HCT116 (cell line): ENCODE measurements around the gene EEF1A2. TPM values are rescaled to one million over a fixed set of nuclear protein-coding genes. Genes with fewer than 3 reads are reported as not detected.

ENCODE experiments used
- ATAC-seq: fragments of 200-7000 bp; cut with Tn5 transposase; 2 replicates; pipeline ENCODE4 v1.9.1; 2020; ENCODE audit warnings: mild to moderate bottlenecking, moderate library complexity
- BruUV-seq: library from RNA; stranded (reverse); fragments of 400-500 nt; replicated peaks from 2 replicates; lab custom pipeline; 2021; lab: Mats Ljungman, UMichigan
- CTCF ChIA-PET: fragments of 300-600 bp; sonication (Branson Sonifier 250); formaldehyde crosslinking; loops from one replicate; lab custom pipeline; 2021; ENCODE audit warnings: antibody characterized with exemption; lab: Charles Lee
- POLR2A ChIA-PET: fragments of 300-600, 350-600 bp; sonication (Branson Sonifier 250); formaldehyde crosslinking; loops from one replicate; lab custom pipeline; 2021; ENCODE audit warnings: antibody characterized with exemption; lab: Charles Lee
- RAD21 ChIA-PET, 2 experiments: fragments of 300-600 bp; sonication (Branson Sonifier 250); formaldehyde crosslinking; loops; one replicate each; lab custom pipeline; 2023; ENCODE audit warnings: low total read pairs in 2 of 2; ENCODE audit not compliant: uncharacterized antibody in 2 of 2, unreplicated experiment in 2 of 2, low non-redundant PET in 1 of 2; lab: Charles Lee
- DNase-seq: peaks from one replicate; pipeline ENCODE4 v3.0.0-alpha.2; 2010; ENCODE audit warnings: low read depth, low spot score
- H2AFZ ChIP-seq: fragments of 200-600 bp; shearing (Covaris generic), sonication (generic); 2 replicates; pipeline ENCODE4 v1.6.1; 2017; ENCODE audit warnings: low read depth, mixed run types, mixed read lengths, antibody characterized with exemption, low read length; ENCODE audit not compliant: poor library complexity, severe bottlenecking
- H3K27ac ChIP-seq: 2 replicates; pipeline ENCODE4 v1.5.1; 2012; ENCODE audit warnings: low read depth, low read length
- H3K27me3 ChIP-seq: fragments of 200-600 bp; sonication (generic); 2 replicates; pipeline ENCODE4 v1.6.1; 2016; ENCODE audit warnings: mixed run types, low read length, mixed read lengths; ENCODE audit not compliant: insufficient read depth
- H3K36me3 ChIP-seq, 2 experiments: fragments of 200-500 bp in 1 of 2; fragments of 200-600 bp in 1 of 2; sonication (Bioruptor generic) in 1 of 2; sonication (generic) in 1 of 2; 2 replicates each; pipeline versions ENCODE4 v1.5.1 to v1.6.1; 2014 to 2016; ENCODE audit warnings: low read length in 2 of 2, inconsistent platforms in 1 of 2, mixed read lengths in 1 of 2, mixed run types in 1 of 2; ENCODE audit not compliant: insufficient read depth in 2 of 2, control insufficient read depth in 1 of 2
- H3K4me1 ChIP-seq, 2 experiments: fragments of 200-600 bp in 1 of 2; sonication (generic) in 1 of 2; 2 replicates each; pipeline versions ENCODE4 v1.5.1 to v1.6.1; 2012 to 2017; ENCODE audit warnings: low read length in 2 of 2, inconsistent platforms in 1 of 2, mild to moderate bottlenecking in 1 of 2, mixed read lengths in 1 of 2, mixed run types in 1 of 2, moderate library complexity in 1 of 2; ENCODE audit not compliant: insufficient read depth in 2 of 2, control insufficient read depth in 1 of 2
- H3K4me2 ChIP-seq: fragments of 200-600 bp; sonication (generic); 2 replicates; pipeline ENCODE4 v1.6.1; 2017; ENCODE audit warnings: mixed run types, low read length, mixed read lengths
- H3K4me3 ChIP-seq, 2 experiments: fragments of 200-600 bp in 1 of 2; sonication (generic) in 1 of 2; replicated peaks in 1 of 2; 2 replicates each; pipeline ENCODE4 v1.5.1; 2011 to 2016; ENCODE audit warnings: low read length in 2 of 2, control low read depth in 1 of 2, low read depth in 1 of 2, mild to moderate bottlenecking in 1 of 2, mixed read lengths in 1 of 2, mixed run types in 1 of 2
- H3K79me2 ChIP-seq: fragments of 200-600 bp; sonication (generic); 2 replicates; pipeline ENCODE4 v1.6.1; 2017; ENCODE audit warnings: mild to moderate bottlenecking, mixed run types, low read length, moderate library complexity, mixed read lengths; ENCODE audit not compliant: insufficient read depth
- H3K9ac ChIP-seq: fragments of 200-600 bp; sonication (generic); 2 replicates; pipeline ENCODE4 v1.6.1; 2016; ENCODE audit warnings: low read length, mixed read lengths
- H3K9me2 ChIP-seq: fragments of 200-600 bp; sonication (generic), shearing (Covaris generic); 2 replicates; pipeline ENCODE4 v1.6.1; 2017; ENCODE audit warnings: mixed run types, mild to moderate bottlenecking, moderate library complexity; ENCODE audit not compliant: insufficient read depth
- H3K9me3 ChIP-seq, 2 experiments: fragments of 200-500 bp in 1 of 2; fragments of 200-600 bp in 1 of 2; sonication (Bioruptor generic) in 1 of 2; sonication (generic) in 1 of 2; 2 replicates each; pipeline ENCODE4 v1.6.1; 2014 to 2017; ENCODE audit warnings: low read length in 2 of 2, mixed read lengths in 2 of 2, inconsistent platforms in 1 of 2, low read depth in 1 of 2, mild to moderate bottlenecking in 1 of 2, mixed run types in 1 of 2, moderate library complexity in 1 of 2; ENCODE audit not compliant: control insufficient read depth in 1 of 2, insufficient read depth in 1 of 2
- H4K20me1 ChIP-seq: fragments of 200-600 bp; sonication (generic), shearing (Covaris generic); 2 replicates; pipeline ENCODE4 v1.6.1; 2017; ENCODE audit warnings: mixed run types, mild to moderate bottlenecking, moderate library complexity; ENCODE audit not compliant: insufficient read depth
- CEBPB ChIP-seq: IDR thresholded peaks from 2 replicates; pipeline ENCODE4 v1.6.1; 2012; ENCODE audit warnings: low read depth
- EGR1 ChIP-seq: IDR thresholded peaks from 2 replicates; pipeline ENCODE4 v1.6.1; 2012; ENCODE audit warnings: low read depth
- ELF1 ChIP-seq: IDR thresholded peaks from 2 replicates; pipeline ENCODE4 v1.6.1; 2012; ENCODE audit warnings: low read depth, borderline replicate concordance
- EZH2phosphoT487 ChIP-seq: fragments of 200-600 bp; IDR thresholded peaks from 2 replicates; pipeline ENCODE4 v1.6.1; 2018; ENCODE audit warnings: antibody characterized with exemption, borderline replicate concordance
- FOSL1 ChIP-seq: IDR thresholded peaks from 2 replicates; pipeline ENCODE4 v1.6.1; 2012; ENCODE audit warnings: low read depth
- JUND ChIP-seq: IDR thresholded peaks from 2 replicates; pipeline ENCODE4 v1.6.1; 2012
- POLR2A ChIP-seq: IDR thresholded peaks from 2 replicates; pipeline ENCODE4 v1.7.0; 2011; ENCODE audit warnings: borderline replicate concordance; ENCODE audit not compliant: insufficient read depth, insufficient read length; ENCODE audit errors: extremely low read depth
- SRF ChIP-seq: IDR thresholded peaks from 2 replicates; pipeline ENCODE4 v1.6.1; 2012; ENCODE audit warnings: low read depth
- YY1 ChIP-seq: IDR thresholded peaks from 2 replicates; pipeline ENCODE4 v1.6.1; 2011; ENCODE audit warnings: low read length, low read depth, moderate library complexity, mild to moderate bottlenecking; ENCODE audit not compliant: insufficient replicate concordance; ENCODE audit errors: extremely low read depth
- intact Hi-C: fragments of 100-400 bp; cut with micrococcal nuclease; formaldehyde crosslinking; loops from 2 replicates; pipeline ENCODE4 v1.10.0; 2022
- total RNA-seq: library from RNA; stranded (reverse); gene quantifications from one replicate; pipeline ENCODE4 v1.2.1, GENCODE V29; 2021; ENCODE audit not compliant: unreplicated experiment
- TF ChIP-seq, protein P1 (sequence below): IDR thresholded peaks from 2 replicates; pipeline ENCODE4 v1.6.1; 2011; ENCODE audit warnings: mild to moderate bottlenecking, low read length, moderate library complexity; ENCODE audit not compliant: insufficient replicate concordance; ENCODE audit errors: extremely low read depth
- TF ChIP-seq, protein P2 (sequence below): IDR thresholded peaks from 2 replicates; pipeline ENCODE4 v1.6.1; 2012

The EEF1A2 gene
- total RNA-seq, 1 experiment from 2014 or later, result 454 TPM

DNA sequence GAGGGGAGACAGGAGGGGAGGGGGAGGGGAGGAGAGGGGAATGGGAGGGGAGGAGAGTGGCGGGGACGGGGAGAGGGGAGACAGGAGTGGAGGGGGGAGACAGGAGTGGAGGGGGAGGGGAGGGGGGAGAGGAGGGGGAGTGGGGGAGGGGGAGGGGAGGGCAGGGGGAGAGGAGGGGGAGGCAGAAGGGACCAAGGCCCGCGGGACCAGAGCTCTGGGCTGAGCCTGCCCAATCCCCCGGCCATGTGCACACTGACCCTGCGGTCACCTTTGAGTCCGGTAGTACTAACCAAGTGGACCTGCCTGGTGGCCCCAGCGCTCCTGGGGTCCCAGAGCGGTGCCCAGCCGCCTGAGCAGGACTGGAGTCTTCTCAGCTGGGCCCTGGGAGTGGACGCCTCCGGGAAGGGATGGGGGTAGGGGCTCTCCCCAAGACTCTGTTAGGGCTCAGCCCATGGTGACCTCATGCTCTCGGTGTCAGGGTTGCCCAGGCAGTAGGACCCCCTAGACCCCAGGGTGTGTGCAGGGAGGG, 26.0 kb downstream of the EEF1A2 start:
- Histone ChIP-seq H3K36me3 (no peaks in the 10 kb centered on the region), H4K20me1 (no peaks in the 10 kb centered on the region), H3K4me1 (peaks cover 0 to 11% of the 10 kb centered on the region in 2 experiments; a peak in 1 of 4 replicates), H3K27me3 (no peaks in the 10 kb centered on the region), H3K27ac (no peak overlapping the region; the same call in 1 of the 2 replicates), H3K4me3 (no peak overlapping the region), H3K4me2 (no peak overlapping the region), H3K79me2 (peaks cover 41% of the 10 kb centered on the region), H2AFZ (no peak overlapping the region), H3K9me3 (no peaks in the 10 kb centered on the region), H3K9ac (no peak overlapping the region), H3K9me2 (no peaks in the 10 kb centered on the region)
- no peak for ATAC-seq
- TF ChIP-seq EZH2phosphoT487 (no peak), EGR1 (no peak), YY1 (no peak), SRF (no peak), POLR2A (no peak), CEBPB (no peak), JUND (no peak), ELF1 (no peak), FOSL1 (no peak)
- TF ChIP-seq, protein P1, sequence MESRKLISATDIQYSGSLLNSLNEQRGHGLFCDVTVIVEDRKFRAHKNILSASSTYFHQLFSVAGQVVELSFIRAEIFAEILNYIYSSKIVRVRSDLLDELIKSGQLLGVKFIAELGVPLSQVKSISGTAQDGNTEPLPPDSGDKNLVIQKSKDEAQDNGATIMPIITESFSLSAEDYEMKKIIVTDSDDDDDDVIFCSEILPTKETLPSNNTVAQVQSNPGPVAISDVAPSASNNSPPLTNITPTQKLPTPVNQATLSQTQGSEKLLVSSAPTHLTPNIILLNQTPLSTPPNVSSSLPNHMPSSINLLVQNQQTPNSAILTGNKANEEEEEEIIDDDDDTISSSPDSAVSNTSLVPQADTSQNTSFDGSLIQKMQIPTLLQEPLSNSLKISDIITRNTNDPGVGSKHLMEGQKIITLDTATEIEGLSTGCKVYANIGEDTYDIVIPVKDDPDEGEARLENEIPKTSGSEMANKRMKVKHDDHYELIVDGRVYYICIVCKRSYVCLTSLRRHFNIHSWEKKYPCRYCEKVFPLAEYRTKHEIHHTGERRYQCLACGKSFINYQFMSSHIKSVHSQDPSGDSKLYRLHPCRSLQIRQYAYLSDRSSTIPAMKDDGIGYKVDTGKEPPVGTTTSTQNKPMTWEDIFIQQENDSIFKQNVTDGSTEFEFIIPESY, result no peak
- TF ChIP-seq, protein P2, sequence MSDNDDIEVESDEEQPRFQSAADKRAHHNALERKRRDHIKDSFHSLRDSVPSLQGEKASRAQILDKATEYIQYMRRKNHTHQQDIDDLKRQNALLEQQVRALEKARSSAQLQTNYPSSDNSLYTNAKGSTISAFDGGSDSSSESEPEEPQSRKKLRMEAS, result no peak
- ChIA-PET POLR2A (no interaction called here), CTCF (no interaction called here), RAD21 (no interaction called here)
- intact Hi-C loops, result no loop called here
- BruUV-seq, result no TSS peak
- no peak for DNase-seq
